Left ventricle myocardium inferior (tissue), 1 donor: Measurements from ENCODE around the gene SPTLC1. TPM values are rescaled to one million over a fixed set of nuclear protein-coding genes. Genes with fewer than 3 reads are reported as not detected.
"Not testable (repeated sequence)": the region's sequence is repeated elsewhere in the genome, so short reads cannot be mapped to it uniquely, and the experiment has no call there.

ENCODE experiments used
- DNase-seq: peaks from one replicate; pipeline ENCODE4 v3.0.0-alpha.2; 2020
- H3K27ac ChIP-seq: fragments of 200-600 bp; replicated peaks from 2 replicates; pipeline ENCODE4 v1.8.0; 2021
- H3K27me3 ChIP-seq: fragments of 200-600 bp; 2 replicates; pipeline ENCODE4 v1.8.0; 2021; ENCODE audit warnings: low read depth
- H3K36me3 ChIP-seq: fragments of 200-600 bp; 2 replicates; pipeline ENCODE4 v1.8.0; 2021
- H3K4me1 ChIP-seq: fragments of 200-600 bp; 2 replicates; pipeline ENCODE4 v1.8.0; 2021
- H3K4me3 ChIP-seq: fragments of 200-600 bp; 2 replicates; pipeline ENCODE4 v1.8.0; 2021; ENCODE audit warnings: mild to moderate bottlenecking, moderate library complexity
- H3K9me3 ChIP-seq: fragments of 200-600 bp; replicated peaks from 2 replicates; pipeline ENCODE4 v1.8.0; 2021
- CTCF ChIP-seq: fragments of 200-600 bp; IDR thresholded peaks from 2 replicates; pipeline ENCODE4 v1.8.0; 2021; ENCODE audit warnings: antibody characterized with exemption, mild to moderate bottlenecking, borderline replicate concordance
- intact Hi-C: fragments of 100-400 bp; cut with micrococcal nuclease; formaldehyde crosslinking; loops from one replicate; pipeline ENCODE4 v1.11.0; 2022
- total RNA-seq: library from RNA; stranded (reverse); fragmentation: NEBNext Ultra II Directional; extraction: Animal tissue kit (Norgen Biotek cat#: 25700); gene quantifications from one replicate; pipeline ENCODE4 v1.2.1, GENCODE V29; 2021
- donor health status: DM: no; HTN: yes; CAD: no; lungs with severe emphysema.

The SPTLC1 gene
- total RNA-seq, 1 donor from 2014 or later: 21.9 TPM

DNA sequence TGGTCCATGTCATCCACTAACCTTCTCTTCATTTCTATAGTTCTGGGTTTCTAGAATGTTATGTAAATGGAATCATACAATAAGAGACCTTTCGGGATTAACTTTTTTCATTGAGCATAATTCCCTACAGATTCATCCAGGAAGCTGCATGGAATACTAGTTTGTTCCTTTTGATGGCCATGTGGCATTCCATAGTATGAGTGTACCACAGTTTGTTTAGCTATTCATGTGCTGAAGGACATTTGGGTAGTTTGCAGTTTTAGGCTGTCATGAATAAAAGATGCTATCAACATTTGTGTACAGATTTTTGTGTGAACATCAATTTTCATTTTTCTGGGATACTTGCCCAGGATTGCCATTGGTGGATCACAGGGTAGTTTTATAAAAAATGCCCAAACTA, 6.8 kb upstream of the SPTLC1 start:
- DNase-seq: no peak
- TF ChIP-seq CTCF: no peak
- Histone ChIP-seq H3K4me1 (no peaks in the 10 kb centered on the region), H3K27ac (no peak overlapping the region), H3K27me3 (no peaks in the 10 kb centered on the region), H3K4me3 (no peak overlapping the region), H3K9me3 (peaks cover 10% of the 10 kb centered on the region), H3K36me3 (no peaks in the 10 kb centered on the region)
- intact Hi-C loops: no loop called here

GRCh38 chr9:92121265-92121664, 6.1 kb upstream of the SPTLC1 start:
- no peaks in the 10 kb centered on the region for H3K4me1 ChIP-seq
- no peak for TF ChIP-seq CTCF
- no peaks in the 10 kb centered on the region for H3K36me3 ChIP-seq
- DNase-seq: no peak
- no peaks in the 10 kb centered on the region for H3K27me3 ChIP-seq
- no peak overlapping the region for H3K4me3 ChIP-seq
- H3K27ac ChIP-seq: no peak overlapping the region
- intact Hi-C loops: no loop called here
- H3K9me3 ChIP-seq: peaks cover 10% of the 10 kb centered on the region

GRCh38 chr9:92120138-92120537, 4.9 kb upstream of the SPTLC1 start:
- H3K4me3 ChIP-seq: no peak overlapping the region
- H3K9me3 ChIP-seq: peaks cover 4% of the 10 kb centered on the region
- H3K27me3 ChIP-seq: no peaks in the 10 kb centered on the region
- intact Hi-C loops: no loop called here
- H3K4me1 ChIP-seq: peaks cover 8% of the 10 kb centered on the region
- H3K27ac ChIP-seq: no peak overlapping the region
- no peak for TF ChIP-seq CTCF
- DNase-seq: no peak
- no peaks in the 10 kb centered on the region for H3K36me3 ChIP-seq

DNA sequence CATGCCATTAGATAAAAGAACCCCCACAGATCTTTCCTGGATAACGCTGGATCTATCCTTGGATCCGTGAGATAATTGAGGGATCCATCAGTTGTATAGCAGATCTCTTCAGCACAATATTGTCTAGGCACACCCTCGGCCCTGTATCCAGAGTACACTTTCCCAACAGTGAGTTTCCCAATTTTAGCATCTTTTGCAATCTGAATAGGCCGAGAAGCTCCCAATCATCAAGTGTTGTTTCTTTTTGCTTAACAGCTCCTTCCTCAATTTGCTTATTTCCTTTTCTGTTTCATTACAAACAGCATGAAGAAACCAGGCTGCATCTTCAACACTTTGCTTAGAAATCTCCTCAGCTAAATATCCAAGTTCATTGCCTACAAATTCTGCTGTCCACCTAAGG, 4.4 kb upstream of the SPTLC1 start:
- Histone ChIP-seq H3K4me1 (peaks cover 14% of the 10 kb centered on the region), H3K9me3 (no peaks in the 10 kb centered on the region), H3K27me3 (no peaks in the 10 kb centered on the region), H3K4me3 (no peak overlapping the region), H3K27ac (no peak overlapping the region), H3K36me3 (no peaks in the 10 kb centered on the region)
- TF ChIP-seq CTCF: no peak
- intact Hi-C loops: no loop called here
- DNase-seq: no peak

- peaks cover 59% of the 10 kb centered on the region for H3K36me3 ChIP-seq
Observed at GRCh38 chr9:92108122-92108521, 7.1 kb downstream of the SPTLC1 start.

GRCh38 chr9:92105446-92106225, 9.6 kb downstream of the SPTLC1 start:
- H3K27me3 ChIP-seq, DNase-seq, H3K4me1 ChIP-seq, H3K4me3 ChIP-seq, H3K27ac ChIP-seq, intact Hi-C loops: not testable (repeated sequence)
- Histone ChIP-seq H3K36me3 (peaks cover 63% of the 10 kb centered on the region), H3K9me3 (peaks cover 11% of the 10 kb centered on the region)

More at GRCh38 chr9:92108122-92108521, 7.1 kb downstream of the SPTLC1 start:
- H3K4me1 ChIP-seq: peaks cover under 1% of the 10 kb centered on the region
- no peaks in the 10 kb centered on the region for H3K9me3 ChIP-seq
- no peak for TF ChIP-seq CTCF
- H3K4me3 ChIP-seq: no peak overlapping the region
- no peaks in the 10 kb centered on the region for H3K27me3 ChIP-seq
- H3K27ac ChIP-seq: no peak overlapping the region
- intact Hi-C loops: no loop called here
- no peak for DNase-seq

GRCh38 chr9:92103601-92104000, 11.6 kb downstream of the SPTLC1 start:
- DNase-seq, H3K27me3 ChIP-seq, intact Hi-C loops, H3K4me1 ChIP-seq, H3K4me3 ChIP-seq, H3K27ac ChIP-seq: not testable (repeated sequence)
- Histone ChIP-seq H3K36me3 (peaks cover 52% of the 10 kb centered on the region), H3K9me3 (peaks cover 11% of the 10 kb centered on the region)
